Stimulated activated CD8-positive, alpha-beta memory T cell treated with anti-CD3 and anti-CD28 coated beads, Interleukin-15, amount 100 ng/mL, for 1 hour (primary cell): Measurements from ENCODE around the gene VWA5B2.

ENCODE experiments used
- DNase-seq: peaks from one replicate; pipeline ENCODE4 v3.0.0-alpha.2; 2020; ENCODE audit warnings: low read depth

The VWA5B2 gene

DNA sequence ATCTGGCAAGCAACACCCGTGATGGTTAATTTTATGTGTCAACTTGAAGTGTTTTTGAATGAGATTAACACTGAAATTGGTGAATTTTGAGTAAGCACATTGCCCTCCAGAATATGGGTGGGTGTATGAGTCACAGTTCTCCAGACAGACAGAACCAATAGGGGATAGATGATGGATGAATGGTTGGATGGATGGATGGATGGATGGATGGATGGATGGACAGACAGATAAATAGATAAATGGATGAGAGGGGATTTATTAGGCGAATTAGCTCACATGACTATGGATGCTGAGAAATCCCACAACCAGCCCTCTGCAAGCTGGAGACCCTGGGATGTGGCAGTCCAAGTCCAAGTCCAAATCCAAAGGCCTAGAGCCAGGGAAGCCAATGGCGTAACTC lies 5.4 kb upstream of the VWA5B2 start:
- DNase-seq: no peak

GRCh38 chr3:184227481-184227935 lies 1.9 kb upstream of the VWA5B2 start:
- DNase-seq: no peak

GRCh38 chr3:184228376-184229137 lies 828 bp upstream of the VWA5B2 start:
- no peak for DNase-seq

DNA sequence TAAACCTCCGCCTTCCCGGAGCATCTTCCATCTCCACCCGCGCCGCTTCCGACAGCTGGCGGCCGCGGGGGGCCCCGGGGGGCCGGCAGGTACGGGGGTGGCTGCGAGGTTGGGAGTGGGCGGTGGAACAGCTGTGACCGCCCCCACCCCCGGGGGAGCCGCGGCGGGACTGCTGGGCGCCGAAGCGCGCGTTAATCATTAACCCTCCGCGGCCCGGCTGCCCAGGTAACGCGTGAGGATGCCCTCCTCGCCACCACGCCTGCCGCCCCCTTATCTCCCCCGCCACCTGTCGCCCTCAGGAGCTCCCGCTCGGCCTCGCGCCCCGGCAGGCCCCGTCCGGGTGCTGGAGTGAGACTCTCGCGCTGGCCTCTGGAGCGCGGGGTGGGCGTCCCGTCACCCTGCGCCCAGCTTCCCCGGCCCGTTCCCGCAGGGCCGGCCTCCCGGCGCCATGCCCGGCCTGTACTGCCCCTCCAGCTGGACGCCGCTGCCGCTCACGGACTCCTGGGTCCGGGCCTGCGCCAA lies 757 bp downstream of the VWA5B2 start:
- no peak for DNase-seq

GRCh38 chr3:184230603-184231528 lies 1.5 kb downstream of the VWA5B2 start:
- DNase-seq: no peak

DNA sequence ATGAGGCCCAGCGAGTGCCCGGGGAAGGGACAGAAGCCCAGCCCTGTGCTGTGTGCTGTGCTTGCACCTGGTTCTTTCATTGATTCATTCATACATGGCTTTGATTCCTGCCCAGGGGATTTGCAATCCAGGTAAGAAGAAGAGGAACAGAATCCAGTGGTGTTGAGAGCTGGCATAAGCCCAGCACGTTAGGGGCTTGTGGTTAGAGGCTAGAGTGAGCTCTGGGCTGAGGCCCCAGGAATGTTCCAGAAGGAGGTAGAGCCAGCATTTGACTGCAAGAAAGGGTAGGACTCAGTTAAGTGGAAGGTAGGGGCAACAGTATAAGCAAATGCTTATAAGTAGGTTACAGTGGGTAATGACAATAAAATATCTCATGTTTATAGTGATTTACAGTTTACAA lies 2.3 kb downstream of the VWA5B2 start:
- DNase-seq: no peak

DNA sequence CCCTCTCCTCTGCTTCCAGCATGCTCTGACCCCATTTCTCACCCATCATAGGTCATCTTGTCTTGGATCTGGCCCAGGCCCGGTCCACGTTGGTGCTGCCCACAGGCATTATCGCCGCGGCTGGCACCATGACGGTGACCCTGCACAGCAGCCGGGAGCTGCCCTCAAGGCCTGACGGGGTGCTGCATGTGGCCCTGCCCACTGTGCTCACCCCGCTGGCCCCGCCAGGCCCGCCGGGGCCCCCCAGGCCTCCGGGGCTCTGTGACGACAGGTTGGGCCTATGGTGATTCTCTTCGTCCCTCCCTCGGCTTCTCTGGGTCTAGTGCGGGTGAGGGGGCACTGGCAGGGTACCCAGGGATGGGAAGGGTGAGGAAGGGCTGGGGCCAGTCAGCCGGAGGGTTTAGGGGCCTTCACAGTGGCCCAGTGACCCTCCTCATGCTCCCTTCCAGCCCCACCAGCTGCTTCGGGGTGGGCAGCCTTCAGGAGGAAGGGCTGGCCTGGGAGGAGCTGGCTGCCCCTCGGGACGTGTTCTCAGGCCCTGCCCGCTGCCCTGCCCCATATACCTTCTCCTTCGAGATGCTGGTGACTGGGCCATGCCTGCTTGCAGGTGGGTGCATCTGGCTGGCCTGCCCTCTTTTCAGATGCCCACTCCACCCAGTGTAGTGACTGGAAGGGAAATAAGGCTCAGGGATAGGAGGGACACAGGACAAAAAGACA lies 3.9 kb downstream of the VWA5B2 start:
- DNase-seq: no peak

GRCh38 chr3:184234224-184234623 lies 4.8 kb downstream of the VWA5B2 start:
- no peak for DNase-seq

DNA sequence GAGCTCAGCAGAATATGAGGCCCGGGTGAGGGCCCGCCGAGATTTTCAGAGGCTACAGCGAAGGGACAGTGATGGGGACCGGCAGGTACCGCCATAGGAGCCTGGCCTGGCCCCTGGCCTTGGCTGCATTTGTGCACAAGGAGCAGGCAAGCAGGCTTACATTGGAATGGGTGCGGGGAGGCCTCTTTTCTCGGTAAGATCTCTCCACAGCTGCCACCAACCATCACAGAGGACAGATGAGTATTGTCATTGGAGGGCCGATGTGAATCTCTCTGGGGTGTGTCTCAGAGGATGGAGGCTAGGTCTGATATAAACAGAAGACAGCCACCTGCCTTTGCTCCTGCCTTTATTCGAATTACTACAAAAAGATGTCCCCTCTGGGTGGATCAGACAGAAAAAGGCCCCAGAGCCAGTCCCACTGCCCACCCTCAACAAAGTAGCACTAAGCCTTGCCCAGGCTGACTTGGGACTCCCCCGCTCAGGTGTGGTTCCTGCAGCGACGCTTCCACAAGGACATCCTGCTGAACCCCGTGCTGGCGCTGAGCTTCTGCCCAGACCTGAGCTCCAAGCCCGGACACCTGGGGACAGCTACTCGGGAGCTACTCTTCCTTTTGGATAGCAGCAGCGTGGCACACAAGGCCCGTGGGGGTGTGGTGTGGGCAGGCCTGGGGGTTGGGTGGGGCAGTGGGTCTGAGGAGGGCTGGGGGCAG lies 5.4 kb downstream of the VWA5B2 start:
- DNase-seq: no peak

- no peak for DNase-seq
Observed at GRCh38 chr3:184235381-184236032, 6.1 kb downstream of the VWA5B2 start.

- DNase-seq: no peak
Observed at GRCh38 chr3:184236033-184236410, 6.6 kb downstream of the VWA5B2 start.

DNA sequence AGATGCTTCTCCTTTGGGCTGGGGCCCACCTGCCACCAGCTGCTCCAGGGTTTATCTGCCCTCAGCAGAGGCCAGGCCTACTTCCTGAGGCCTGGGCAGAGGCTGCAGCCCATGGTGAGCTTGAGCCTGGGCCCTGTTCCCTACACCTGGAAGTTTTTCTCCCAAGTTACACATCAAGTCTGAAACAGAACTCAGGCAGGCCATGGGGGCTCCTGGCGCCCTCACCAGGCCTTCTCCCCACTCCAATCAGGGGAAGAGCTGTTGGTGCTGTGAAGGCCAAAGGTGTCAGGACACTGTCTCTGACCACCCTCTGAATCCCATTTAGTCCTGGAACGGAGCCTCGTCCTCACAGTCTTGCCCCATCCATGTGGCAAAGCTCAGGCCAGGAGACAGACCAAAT lies 7.3 kb downstream of the VWA5B2 start:
- no peak for DNase-seq

- DNase-seq: no peak
Observed at GRCh38 chr3:184237211-184237610, 7.8 kb downstream of the VWA5B2 start.

GRCh38 chr3:184237807-184238206 lies 8.4 kb downstream of the VWA5B2 start:
- DNase-seq: no peak

DNA sequence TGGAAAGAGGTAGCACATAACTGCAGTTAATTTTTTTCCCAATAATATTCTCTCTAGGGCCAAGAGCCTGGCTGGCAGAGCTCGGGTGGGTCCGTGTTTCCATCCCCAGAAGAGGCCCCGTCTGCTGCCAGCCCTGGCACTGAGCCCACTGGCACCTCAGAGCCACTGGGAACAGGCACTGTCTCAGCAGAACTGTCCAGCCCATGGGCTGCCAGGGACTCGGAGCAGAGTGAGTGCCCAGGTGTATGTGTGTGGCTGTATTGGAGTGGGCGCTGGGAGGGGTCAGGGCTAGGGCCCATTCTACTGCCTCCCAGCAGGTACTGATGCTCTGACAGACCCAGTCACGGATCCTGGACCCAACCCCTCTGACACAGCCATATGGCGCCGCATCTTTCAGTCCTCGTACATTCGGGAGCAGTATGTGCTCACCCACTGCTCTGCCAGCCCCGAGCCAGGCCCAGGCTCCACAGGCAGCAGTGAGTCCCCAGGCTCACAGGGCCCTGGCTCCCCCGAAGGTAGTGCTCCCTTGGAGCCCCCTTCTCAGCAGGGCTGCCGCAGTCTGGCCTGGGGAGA lies 8.9 kb downstream of the VWA5B2 start:
- DNase-seq: no peak

- DNase-seq: no peak
Observed at GRCh38 chr3:184239221-184239620, 9.8 kb downstream of the VWA5B2 start.

- DNase-seq: no peak
Observed at GRCh38 chr3:184239708-184240107, 10.3 kb downstream of the VWA5B2 start.

- DNase-seq: no peak
Observed at GRCh38 chr3:184240384-184241140, 11.2 kb downstream of the VWA5B2 start.

- DNase-seq: no peak
Observed at GRCh38 chr3:184241141-184241446, 11.7 kb downstream of the VWA5B2 start.
